HL-60/S4 (cell line): Measurements from ENCODE around the gene TASP1.
"Not testable (repeated sequence)": the region's sequence is repeated elsewhere in the genome, so short reads cannot be mapped to it uniquely, and the experiment has no call there.

ENCODE experiments used
- in situ Hi-C: fragments of 300-500 bp; cut with MboI; formaldehyde crosslinking; loops from 2 replicates; pipeline ENCODE4 v1.14.3; 2022; ENCODE audit warnings: low sequenced_read_pairs

Gene TASP1

GRCh38 chr20:13404293-13404692 lies 234.4 kb downstream of the TASP1 start:
- in situ Hi-C loops = no loop called here

- in situ Hi-C loops = no loop called here
Measured at GRCh38 chr20:13403453-13403852, 235.3 kb downstream of the TASP1 start.

- in situ Hi-C loops = no loop called here
Measured at GRCh38 chr20:13402986-13403385, 235.7 kb downstream of the TASP1 start.

- in situ Hi-C loops = no loop called here
Measured at GRCh38 chr20:13402171-13402760, 236.5 kb downstream of the TASP1 start.

GRCh38 chr20:13401596-13401995 lies 237.1 kb downstream of the TASP1 start:
- in situ Hi-C loops = no loop called here

GRCh38 chr20:13400453-13400852 lies 238.3 kb downstream of the TASP1 start:
- in situ Hi-C loops = no loop called here

GRCh38 chr20:13397300-13397724 lies 241.4 kb downstream of the TASP1 start:
- in situ Hi-C loops = no loop called here

GRCh38 chr20:13396826-13397225 lies 241.9 kb downstream of the TASP1 start:
- in situ Hi-C loops = no loop called here

GRCh38 chr20:13396022-13396421 lies 242.7 kb downstream of the TASP1 start:
- in situ Hi-C loops = no loop called here

GRCh38 chr20:13395232-13395631 lies 243.5 kb downstream of the TASP1 start:
- in situ Hi-C loops = no loop called here

- in situ Hi-C loops = no loop called here
Measured at GRCh38 chr20:13392391-13392790, 246.3 kb downstream of the TASP1 start.

GRCh38 chr20:13389115-13389514 lies 249.6 kb downstream of the TASP1 start:
- in situ Hi-C loops = no loop called here

GRCh38 chr20:13384132-13384531 lies 254.6 kb downstream of the TASP1 start:
- in situ Hi-C loops = no loop called here

- in situ Hi-C loops = no loop called here
Measured at GRCh38 chr20:13382786-13383185, 255.9 kb downstream of the TASP1 start.

GRCh38 chr20:13380497-13381229 lies 258.1 kb downstream of the TASP1 start:
- in situ Hi-C loops = not testable (repeated sequence)

GRCh38 chr20:13373400-13373799 lies 265.3 kb downstream of the TASP1 start:
- in situ Hi-C loops = no loop called here

GRCh38 chr20:13364278-13365170 lies 274.2 kb downstream of the TASP1 start:
- in situ Hi-C loops = no loop called here

- in situ Hi-C loops = no loop called here
Measured at GRCh38 chr20:13363473-13363872, 275.3 kb downstream of the TASP1 start.

- in situ Hi-C loops = not testable (repeated sequence)
Measured at GRCh38 chr20:13362165-13362564, 276.6 kb downstream of the TASP1 start.

- in situ Hi-C loops = not testable (repeated sequence)
Measured at GRCh38 chr20:13358936-13359335, 279.8 kb downstream of the TASP1 start.

- in situ Hi-C loops = not testable (repeated sequence)
Measured at GRCh38 chr20:13357782-13358181, 280.9 kb downstream of the TASP1 start.

GRCh38 chr20:13356591-13356990 lies 282.1 kb downstream of the TASP1 start:
- in situ Hi-C loops = no loop called here
